Adrenal gland (tissue), 5 donors: ENCODE data around the gene ERG28.

Source experiments
- POLR2A ChIP-seq, 2 donors: fragments of 450-650 bp; IDR thresholded peaks; one replicate each; pipeline ENCODE4 v1.6.1; 2017; ENCODE audit warnings: antibody characterized with exemption in 2 of 2, mild to moderate bottlenecking in 2 of 2, moderate library complexity in 1 of 2
- TF ChIP-seq, protein P1 (sequence below), 6 experiments: fragments of 450-650 bp in 4 of 6; fragments of 200-600 bp in 2 of 6; sonication (generic) in 1 of 6; IDR thresholded peaks; 1 replicate in 5 of 6; 2 replicates in 1 of 6; pipeline versions ENCODE4 v1.5.1 to v1.8.0; 2016 to 2021; ENCODE audit warnings: antibody characterized with exemption in 6 of 6, mild to moderate bottlenecking in 2 of 6, moderate library complexity in 1 of 6
- donor health status: DM: no; HTN: no; CAD: no.

DNA sequence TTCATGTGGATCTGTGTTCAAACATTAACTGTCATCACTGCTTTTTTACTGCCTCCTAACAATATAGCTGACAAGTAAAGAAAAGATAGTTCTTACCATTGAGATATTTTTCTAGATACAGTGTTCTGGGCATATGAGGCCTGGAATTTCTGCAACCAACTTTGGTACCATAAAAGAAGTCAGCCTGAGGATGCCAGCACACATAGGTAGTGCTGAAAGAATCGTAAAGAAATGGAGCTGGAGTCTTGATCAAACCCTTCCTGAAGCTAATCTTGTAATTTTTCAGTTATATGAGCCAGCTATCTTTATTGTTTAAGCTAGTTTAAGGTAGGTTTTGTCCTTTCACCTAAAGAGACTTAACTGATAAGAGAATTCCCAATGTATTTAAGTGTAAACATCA is 11.3 kb downstream of the ERG28 start:
- no peak for TF ChIP-seq POLR2A (IDR thresholded peaks at IDR 0.05)
- TF ChIP-seq, protein P1, sequence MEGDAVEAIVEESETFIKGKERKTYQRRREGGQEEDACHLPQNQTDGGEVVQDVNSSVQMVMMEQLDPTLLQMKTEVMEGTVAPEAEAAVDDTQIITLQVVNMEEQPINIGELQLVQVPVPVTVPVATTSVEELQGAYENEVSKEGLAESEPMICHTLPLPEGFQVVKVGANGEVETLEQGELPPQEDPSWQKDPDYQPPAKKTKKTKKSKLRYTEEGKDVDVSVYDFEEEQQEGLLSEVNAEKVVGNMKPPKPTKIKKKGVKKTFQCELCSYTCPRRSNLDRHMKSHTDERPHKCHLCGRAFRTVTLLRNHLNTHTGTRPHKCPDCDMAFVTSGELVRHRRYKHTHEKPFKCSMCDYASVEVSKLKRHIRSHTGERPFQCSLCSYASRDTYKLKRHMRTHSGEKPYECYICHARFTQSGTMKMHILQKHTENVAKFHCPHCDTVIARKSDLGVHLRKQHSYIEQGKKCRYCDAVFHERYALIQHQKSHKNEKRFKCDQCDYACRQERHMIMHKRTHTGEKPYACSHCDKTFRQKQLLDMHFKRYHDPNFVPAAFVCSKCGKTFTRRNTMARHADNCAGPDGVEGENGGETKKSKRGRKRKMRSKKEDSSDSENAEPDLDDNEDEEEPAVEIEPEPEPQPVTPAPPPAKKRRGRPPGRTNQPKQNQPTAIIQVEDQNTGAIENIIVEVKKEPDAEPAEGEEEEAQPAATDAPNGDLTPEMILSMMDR (IDR thresholded peaks at IDR 0.05): no peak
